ENCODE data around the gene PRCP.
"Not testable (repeated sequence)": the region's sequence is repeated elsewhere in the genome, so short reads cannot be mapped to it uniquely, and the experiment has no call there.

Gene PRCP

DNA sequence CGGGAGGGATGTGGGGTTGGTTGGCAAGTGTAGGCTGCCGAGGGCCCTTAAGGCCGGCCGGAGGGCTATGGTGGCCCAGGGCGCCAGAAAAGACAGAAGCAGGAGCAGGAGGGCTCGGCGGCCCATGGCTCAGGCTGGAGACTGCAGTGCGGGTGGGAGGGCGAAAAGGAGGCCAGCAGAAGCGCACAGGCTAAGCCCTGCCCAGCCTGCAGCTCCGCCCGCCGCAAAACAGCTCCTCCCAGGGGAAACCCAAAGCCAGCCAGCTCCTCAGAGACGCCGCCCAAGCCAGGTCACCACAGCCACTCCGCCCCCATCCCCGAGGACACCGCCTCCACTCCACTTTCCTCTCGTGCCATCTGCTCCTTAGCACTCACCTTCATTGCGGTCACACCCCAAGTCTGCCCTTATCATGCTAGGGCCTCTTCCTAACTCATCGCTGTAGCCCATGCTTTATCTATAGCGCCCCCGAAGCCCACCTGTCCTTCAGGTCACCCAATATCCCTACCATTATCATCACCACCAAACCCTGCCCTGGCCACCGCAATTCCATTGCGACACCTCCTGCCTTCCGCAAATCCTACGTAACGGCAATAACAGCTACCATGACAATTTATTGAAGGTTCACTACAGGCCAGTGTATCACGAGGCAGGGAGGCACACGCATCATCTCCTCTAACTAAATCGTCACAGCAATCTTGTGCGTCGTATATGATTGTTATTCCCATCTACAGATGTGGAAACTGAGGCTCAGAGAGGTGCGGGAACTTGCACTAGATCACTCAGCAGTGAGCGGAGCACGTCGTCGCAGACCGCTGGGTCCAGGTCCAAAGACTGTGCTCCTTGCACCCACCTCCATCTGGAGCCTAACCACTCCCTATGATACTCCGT, at the start of gene PRCP:
Gene PRCP, minus strand, starts transcription at position 154 of the 888 bp plus-strand sequence. Its CDS starts 28 bp downstream, at position 126.
- peak; percentile 91 for DNase-seq (ENCODE audit: low read depth, low spot score)

DNA sequence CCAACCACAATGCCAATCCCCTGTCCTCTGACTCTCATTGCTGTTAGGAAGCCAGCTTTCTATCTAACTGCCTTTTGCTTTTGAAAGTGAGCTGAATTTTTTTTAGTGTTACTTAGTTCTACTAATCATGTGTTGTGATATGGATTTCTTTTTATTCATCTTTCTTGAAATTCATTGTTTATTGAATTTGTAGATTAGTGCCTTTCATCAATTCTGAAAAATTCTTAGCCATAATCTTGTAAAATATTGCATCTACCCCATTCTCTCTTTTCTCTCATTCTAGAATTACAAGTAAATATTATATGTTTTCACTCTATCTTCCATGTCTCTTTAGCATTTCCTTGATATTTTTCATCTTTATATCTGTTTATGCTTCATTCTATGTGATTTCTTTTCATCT, 49.1 kb upstream of the PRCP start:
- no peak for DNase-seq (ENCODE audit: low read depth, low spot score)

DNA sequence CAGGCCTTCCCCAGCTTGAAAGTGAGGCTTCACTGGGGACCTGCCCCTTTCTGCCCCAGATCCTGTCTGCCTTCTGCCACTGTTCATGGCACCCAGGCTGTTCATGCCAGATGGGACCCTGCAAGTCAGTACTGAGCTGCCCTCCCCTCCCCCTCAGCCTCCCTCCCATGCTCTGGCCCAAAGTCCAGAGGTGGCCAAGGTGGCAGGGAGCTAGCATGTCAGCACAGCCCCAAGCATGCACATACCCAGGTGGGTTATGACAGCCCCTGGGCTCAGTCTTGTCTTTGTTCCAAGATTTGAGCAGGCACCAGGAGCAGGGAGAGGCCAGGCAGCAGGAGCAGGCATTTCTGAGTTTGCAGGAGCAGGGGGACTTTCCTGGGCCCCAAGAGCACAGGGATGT, 45.5 kb upstream of the PRCP start:
- no peak for DNase-seq (ENCODE audit: low read depth, low spot score)

DNA sequence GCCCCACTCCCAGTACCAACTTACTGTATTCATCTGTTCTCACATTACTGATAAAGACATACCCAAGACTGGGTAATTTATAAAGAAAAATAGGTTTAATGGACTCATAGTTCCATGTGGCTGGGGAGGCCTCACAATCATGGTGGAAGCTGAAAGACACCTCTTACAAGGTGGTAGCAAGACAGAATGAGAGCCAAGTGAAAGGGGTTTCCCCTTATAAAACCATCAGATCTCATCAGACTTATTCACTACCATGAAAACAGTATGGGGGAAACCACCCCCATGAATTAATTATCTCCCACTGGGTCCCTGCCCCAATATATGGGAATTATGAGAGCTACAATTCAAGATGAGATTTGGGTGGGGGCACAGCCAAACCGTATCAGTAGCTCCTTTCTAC, 44.8 kb upstream of the PRCP start:
- DNase-seq (ENCODE audit: low read depth, low spot score) = not testable (repeated sequence)

DNA sequence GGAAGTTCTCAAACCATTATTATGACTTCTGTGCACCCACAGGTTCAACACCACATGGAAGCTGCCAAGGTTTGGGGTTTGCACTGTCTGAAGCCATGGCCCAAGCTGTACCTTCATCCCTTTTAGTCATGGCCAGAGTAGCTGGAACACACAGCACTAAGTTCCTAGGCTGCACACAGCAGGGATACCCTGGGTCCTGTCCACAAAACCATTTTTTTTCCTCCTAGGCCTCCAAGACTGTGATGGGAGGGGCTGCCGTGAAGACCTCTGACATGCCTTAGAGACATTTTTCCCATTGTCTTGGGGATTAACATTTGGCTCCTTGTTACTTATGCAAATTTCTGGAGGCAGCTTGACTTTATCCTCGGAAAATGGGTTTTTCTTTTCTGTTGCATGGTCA, 44.0 kb upstream of the PRCP start:
- DNase-seq (ENCODE audit: low read depth, low spot score) = no peak

DNA sequence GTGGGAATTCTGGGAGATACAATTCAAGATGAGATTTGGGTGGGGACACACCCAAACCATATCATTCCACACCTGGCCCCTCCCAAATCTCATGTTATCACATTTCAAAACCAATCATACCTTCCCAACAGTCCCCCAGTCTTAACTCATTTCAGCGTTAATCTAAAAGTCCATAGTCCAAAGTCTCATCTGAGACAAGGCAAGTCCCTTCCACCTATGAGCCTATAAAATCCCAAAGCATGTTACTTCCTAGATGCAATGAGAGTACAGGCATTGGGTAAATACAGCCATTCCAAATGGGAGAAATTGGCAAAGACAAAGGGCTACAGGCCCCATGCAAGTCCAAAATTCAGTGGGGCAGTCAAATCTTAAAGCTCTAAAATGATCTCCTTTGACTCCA, 43.2 kb upstream of the PRCP start:
- not testable (repeated sequence) for DNase-seq (ENCODE audit: low read depth, low spot score)

- no peak for DNase-seq (ENCODE audit: low read depth, low spot score)
Measured at GRCh38 chr11:82942376-82942775, 42.1 kb upstream of the PRCP start.

DNA sequence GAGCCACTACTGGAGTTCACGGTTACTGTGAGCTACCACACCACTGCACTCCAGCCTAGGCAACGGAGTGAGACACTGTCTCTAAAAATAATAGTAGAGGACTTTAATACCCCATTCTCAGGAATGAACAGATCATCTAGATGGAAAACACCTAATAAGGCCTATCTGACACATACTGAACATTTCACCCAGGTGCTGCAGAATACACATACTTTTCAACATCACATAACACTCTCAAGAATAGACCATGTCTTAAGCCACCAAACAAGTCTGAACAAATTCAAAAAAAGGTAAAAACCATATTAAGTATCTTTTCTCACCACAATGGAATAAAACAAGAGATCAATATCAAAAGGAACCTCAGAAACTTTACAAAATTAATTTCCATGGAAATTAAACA, 39.2 kb upstream of the PRCP start:
- DNase-seq (ENCODE audit: low read depth, low spot score) = no peak

DNA sequence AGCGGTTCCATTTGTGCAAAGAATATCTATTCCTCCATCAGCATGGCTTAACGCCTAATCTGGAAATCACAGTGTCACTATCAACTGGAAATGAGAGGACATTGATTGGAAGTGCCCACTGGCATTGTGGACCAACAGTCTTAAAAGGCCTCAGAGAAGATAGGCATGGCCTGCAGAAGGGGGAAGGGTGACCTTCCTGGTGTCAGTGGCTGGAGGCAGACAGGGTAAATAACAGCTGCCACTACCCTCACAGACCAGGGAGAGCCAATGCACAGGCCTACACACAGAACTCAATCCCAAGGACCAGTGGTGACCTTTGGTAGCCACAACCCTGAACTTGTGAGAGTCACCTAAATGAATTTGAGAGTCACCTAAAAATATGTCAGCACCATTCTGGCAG, 37.3 kb upstream of the PRCP start:
- no peak for DNase-seq (ENCODE audit: low read depth, low spot score)

DNA sequence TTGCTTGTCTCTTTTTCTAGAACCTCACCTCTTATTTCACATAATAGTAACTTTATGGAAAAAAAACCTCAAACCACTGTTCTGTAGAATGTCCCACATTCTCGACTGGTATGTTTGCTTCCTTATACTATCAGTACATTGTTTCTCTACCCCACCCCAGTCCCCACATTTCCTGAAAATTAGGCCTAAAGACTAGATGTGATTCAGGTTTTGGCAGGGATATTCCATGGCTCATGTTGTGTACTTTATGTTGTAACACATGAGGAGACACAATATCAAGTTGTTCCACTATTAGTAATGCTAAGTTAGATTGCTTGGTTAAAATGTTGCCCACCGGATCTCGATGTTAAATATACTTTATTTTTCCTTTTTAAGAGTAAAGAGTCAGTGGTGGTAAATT, 36.0 kb upstream of the PRCP start:
- no peak for DNase-seq (ENCODE audit: low read depth, low spot score)

- no peak for DNase-seq (ENCODE audit: low read depth, low spot score)
Measured at GRCh38 chr11:82932564-82932963, 32.3 kb upstream of the PRCP start.

DNA sequence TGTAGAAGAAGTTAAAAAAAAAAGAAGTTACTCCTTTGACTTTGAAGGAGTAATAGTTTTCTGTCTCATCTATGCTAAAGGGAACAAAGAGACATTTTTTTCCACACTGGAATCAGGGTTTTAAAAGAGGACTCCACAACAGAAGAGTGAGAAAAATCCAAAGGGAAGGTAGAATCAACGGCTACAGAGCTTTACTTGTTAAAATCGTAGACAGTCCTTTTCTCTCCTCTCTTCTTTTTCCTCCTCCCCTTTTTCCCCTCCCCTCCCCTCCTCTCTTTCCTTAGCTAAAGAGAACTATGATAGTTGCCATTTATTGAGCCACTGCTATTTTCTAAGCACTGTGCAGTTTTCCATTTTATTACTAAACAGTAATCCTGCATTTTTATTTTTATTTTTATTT, 30.5 kb upstream of the PRCP start:
- DNase-seq (ENCODE audit: low read depth, low spot score) = no peak

GRCh38 chr11:82930229-82930628, 30.0 kb upstream of the PRCP start:
- DNase-seq (ENCODE audit: low read depth, low spot score) = no peak

- no peak for DNase-seq (ENCODE audit: low read depth, low spot score)
Measured at GRCh38 chr11:82929121-82929520, 28.9 kb upstream of the PRCP start.

DNA sequence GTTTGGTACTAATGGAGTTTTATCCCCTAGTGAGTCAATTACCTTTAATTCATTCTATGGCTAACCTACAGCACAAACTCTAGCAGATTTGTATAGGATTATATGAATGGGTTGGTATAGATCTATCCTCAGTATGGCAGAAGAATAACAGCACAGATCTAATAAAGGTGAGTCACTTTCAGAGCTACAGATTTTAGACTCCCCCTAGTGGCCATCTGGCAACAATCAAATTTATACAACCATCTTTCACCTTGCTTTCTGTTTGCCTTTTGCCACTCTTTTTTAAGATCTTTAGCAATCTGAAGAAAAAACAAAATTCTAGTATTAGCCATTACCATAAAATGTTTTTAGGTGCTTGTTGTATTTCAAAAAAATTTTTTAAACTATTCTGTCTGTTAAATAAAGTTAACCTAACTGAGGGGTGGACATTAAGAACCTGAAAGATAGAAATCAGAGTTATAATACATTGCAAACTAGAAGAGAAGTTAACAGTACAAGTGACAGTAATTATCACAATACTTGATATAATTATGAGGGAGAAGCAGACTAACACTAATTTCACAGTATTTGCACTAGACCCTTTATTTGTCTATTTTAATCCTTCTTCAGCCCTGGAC, 27.1 kb upstream of the PRCP start:
- DNase-seq (ENCODE audit: low read depth, low spot score) = no peak

GRCh38 chr11:82924522-82925224, 24.4 kb upstream of the PRCP start:
- no peak for DNase-seq (ENCODE audit: low read depth, low spot score)

DNA sequence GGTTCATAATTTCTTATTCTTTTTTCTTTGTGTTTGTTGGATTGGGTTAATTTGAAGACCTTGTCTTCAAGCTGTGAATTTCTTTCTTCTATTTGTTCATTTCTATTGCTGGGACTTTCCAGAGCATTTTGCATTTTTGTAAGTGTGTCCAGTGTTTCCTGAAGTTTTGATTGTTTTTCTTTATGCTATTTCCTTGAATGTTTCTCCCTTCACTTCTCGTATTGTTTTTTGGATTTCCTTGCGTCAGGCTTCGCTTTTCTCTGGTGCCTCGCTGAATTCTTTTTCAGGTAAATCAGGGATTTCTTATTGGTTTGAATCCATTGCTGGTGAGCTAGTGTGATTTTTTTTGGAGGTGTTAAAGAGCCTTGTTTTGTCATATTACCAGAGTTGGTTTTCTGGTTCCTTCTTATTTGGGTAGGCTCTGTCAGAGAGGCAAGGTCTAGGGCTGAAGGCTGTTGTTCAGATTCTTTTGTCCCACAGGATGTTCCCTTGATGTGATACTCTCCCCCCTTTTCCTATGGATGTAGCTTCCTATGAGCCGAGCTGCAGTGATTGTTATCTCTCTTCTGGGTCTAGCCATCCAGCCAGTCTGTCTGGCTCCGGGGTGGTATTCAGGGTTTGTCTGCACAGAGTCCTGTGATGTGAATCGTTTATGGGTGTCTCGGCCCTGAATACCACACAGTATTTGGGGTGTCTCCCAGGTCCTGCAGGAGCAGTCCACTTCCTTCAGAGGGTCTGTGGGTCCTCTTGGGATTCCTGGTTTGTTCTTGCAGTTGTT, 22.4 kb upstream of the PRCP start:
- not testable (repeated sequence) for DNase-seq (ENCODE audit: low read depth, low spot score)

DNA sequence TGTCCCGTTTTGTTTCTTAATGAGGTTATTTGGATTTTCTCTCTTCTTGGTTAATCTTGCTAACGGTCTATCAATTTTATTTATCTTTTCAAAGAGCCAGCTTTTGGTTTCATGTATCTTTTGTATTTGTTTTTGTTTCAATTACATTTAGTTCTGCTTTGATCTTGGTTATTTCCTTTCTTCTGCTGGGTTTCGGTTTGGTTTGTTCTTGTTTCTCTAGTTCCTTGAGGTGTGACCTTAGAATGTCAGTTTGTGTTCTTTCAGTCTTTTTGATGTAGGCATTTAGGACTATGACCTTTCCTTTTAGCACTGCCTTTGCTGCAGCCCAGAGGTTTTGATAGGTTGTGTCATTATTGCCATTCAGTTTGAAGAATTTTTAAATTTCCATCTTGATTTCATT, 20.0 kb upstream of the PRCP start:
- DNase-seq (ENCODE audit: low read depth, low spot score) = not testable (repeated sequence)

GRCh38 chr11:82919786-82920185, 19.6 kb upstream of the PRCP start:
- not testable (repeated sequence) for DNase-seq (ENCODE audit: low read depth, low spot score)

DNA sequence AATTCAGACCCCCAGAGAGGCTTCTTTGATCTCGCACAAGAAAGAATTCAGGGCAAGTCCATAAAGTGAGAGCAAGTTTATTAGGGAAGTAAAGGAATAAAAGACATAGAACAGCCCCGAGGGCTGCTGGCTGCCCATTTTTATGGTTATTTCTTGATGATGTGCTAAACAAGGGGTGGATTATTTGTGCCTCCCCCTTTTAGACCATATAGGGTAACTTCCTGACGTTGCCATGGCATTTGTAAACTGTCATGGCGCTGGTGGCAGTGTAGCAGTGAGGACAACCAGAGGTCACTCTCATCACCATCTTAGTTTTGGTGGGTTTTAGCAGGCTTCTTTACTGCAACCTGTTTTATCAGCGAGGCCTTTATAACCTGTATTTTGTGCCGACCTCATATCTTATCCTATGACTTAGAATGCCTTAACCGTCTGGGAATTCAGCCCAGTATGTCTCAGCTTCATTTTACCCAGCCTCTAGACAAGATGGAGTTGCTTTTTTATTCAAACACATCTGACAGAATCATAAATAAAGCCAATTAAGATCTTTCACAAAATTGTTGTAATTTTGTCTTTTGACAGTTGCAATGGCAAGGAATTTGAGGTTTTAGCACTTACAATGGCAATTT, 8.9 kb upstream of the PRCP start:
- DNase-seq (ENCODE audit: low read depth, low spot score) = no peak

GRCh38 chr11:82908311-82908710, 8.1 kb upstream of the PRCP start:
- DNase-seq (ENCODE audit: low read depth, low spot score) = no peak
